Left renal cortex interstitium (tissue), 4 donors: ENCODE measurements around the gene RBMS2. TPM values are rescaled to one million over a fixed set of nuclear protein-coding genes. Genes with fewer than 3 reads are reported as not detected.

ENCODE experiments used
- polyA plus RNA-seq, 4 donors: library from polyadenylated mRNA; unstranded; fragments of 120-200 nt; gene quantifications; one replicate each; pipeline ENCODE4 v1.2.1, GENCODE V29; 2013; ENCODE audit not compliant: insufficient read length in 4 of 4

The RBMS2 gene
- polyA plus RNA-seq, 4 donors: 34.6 to 47.2 (median 39.0) TPM

Other genes with a start within 250 kb of the RBMS2 start
- 100 to 1,000 TPM; 169 to 213 (median 200) TPM for gene CS, start 221.5 kb upstream of the RBMS2 start, polyA plus RNA-seq
- 100 to 1,000 TPM; 143 to 174 (median 159) TPM for gene CNPY2, start 205.8 kb upstream of the RBMS2 start, polyA plus RNA-seq
- gene PAN2, start 187.8 kb upstream of the RBMS2 start, polyA plus RNA-seq: 100 to 1,000 TPM in 2 of 4 donors, 10 to 100 TPM in 2; 51.8 to 138 (median 92.9) TPM
- gene IL23A, start 182.9 kb upstream of the RBMS2 start, polyA plus RNA-seq: 1 to 10 TPM in 1 of 4 donors, under 1 TPM in 3; 0.59 to 1.2 (median 0.75) TPM
- gene STAT2, start 161.7 kb upstream of the RBMS2 start, polyA plus RNA-seq: 100 to 1,000 TPM in 2 of 4 donors, 10 to 100 TPM in 2; 71.1 to 156 (median 114) TPM
- gene APOF, start 159.0 kb upstream of the RBMS2 start, polyA plus RNA-seq: under 1 TPM; 0.09 to 0.14 (median 0.12) TPM
- gene TIMELESS, start 72.4 kb upstream of the RBMS2 start, polyA plus RNA-seq: 10 to 100 TPM; 30.4 to 45.3 (median 40.8) TPM
- under 1 TPM in 3 of 4 donors, not detected in 1; 0.11 to 0.38 (median 0.21) TPM for gene MIP, start 67.2 kb upstream of the RBMS2 start, polyA plus RNA-seq
- 1 to 10 TPM; 3.4 to 7.4 (median 5.1) TPM for gene SPRYD4, start 53.2 kb upstream of the RBMS2 start, polyA plus RNA-seq
- gene GLS2, start 33.7 kb upstream of the RBMS2 start, polyA plus RNA-seq: 1 to 10 TPM; 1.2 to 3.0 (median 2.1) TPM
- gene BAZ2A, start 108.5 kb downstream of the RBMS2 start, polyA plus RNA-seq: 100 to 1,000 TPM in 1 of 4 donors, 10 to 100 TPM in 3; 62.3 to 124 (median 80.5) TPM
- gene ATP5F1B, start 124.2 kb downstream of the RBMS2 start, polyA plus RNA-seq: 1,000 to 10,000 TPM in 2 of 4 donors, 100 to 1,000 TPM in 2; 822 to 1,339 (median 1,003) TPM
- 100 to 1,000 TPM; 267 to 334 (median 321) TPM for gene PTGES3, start 166.5 kb downstream of the RBMS2 start, polyA plus RNA-seq
- gene NACA, start 203.5 kb downstream of the RBMS2 start, polyA plus RNA-seq: 1,000 to 10,000 TPM; 1,848 to 2,606 (median 2,088) TPM
- 10 to 100 TPM; 17.4 to 21.6 (median 19.7) TPM for gene PRIM1, start 230.5 kb downstream of the RBMS2 start, polyA plus RNA-seq
- 1 to 10 TPM in 1 of 4 donors, under 1 TPM in 3; 0.51 to 1.1 (median 0.98) TPM for gene HSD17B6, start 241.5 kb downstream of the RBMS2 start, polyA plus RNA-seq